GM20000 (cell line): ENCODE results near the gene RPL13.

Source experiments
- DNase-seq: peaks from one replicate; pipeline ENCODE4 v3.0.0; 2012; ENCODE audit warnings: low spot score
- CTCF ChIP-seq: IDR thresholded peaks from 2 replicates; pipeline ENCODE4 v1.5.1; 2012; ENCODE audit warnings: mild to moderate bottlenecking, control low read depth; ENCODE audit errors: extremely low read depth, missing control alignments

The RPL13 gene

GRCh38 chr16:89602952-89603590 is 42.6 kb downstream of the RPL13 start:
- DNase-seq = no peak
- no peak for TF ChIP-seq CTCF

GRCh38 chr16:89604764-89605163 is 44.3 kb downstream of the RPL13 start:
- TF ChIP-seq CTCF = no peak

GRCh38 chr16:89605186-89605970 is 44.9 kb downstream of the RPL13 start:
- DNase-seq = no peak
- TF ChIP-seq CTCF = no peak

More at GRCh38 chr16:89604764-89605163, 44.3 kb downstream of the RPL13 start:
- DNase-seq = no peak

- DNase-seq = no peak
- no peak for TF ChIP-seq CTCF
Measured at GRCh38 chr16:89606006-89606405, 45.5 kb downstream of the RPL13 start.

GRCh38 chr16:89607453-89607852 is 47.0 kb downstream of the RPL13 start:
- TF ChIP-seq CTCF = no peak
- no peak for DNase-seq

- TF ChIP-seq CTCF = no peak
Measured at GRCh38 chr16:89607937-89608740, 47.7 kb downstream of the RPL13 start.

GRCh38 chr16:89610108-89610453 is 49.6 kb downstream of the RPL13 start:
- no peak for DNase-seq
- TF ChIP-seq CTCF = no peak

More at GRCh38 chr16:89607937-89608740, 47.7 kb downstream of the RPL13 start:
- no peak for DNase-seq
